ENCODE results near the gene DYSF.

DYSF gene

GRCh38 chr2:71662665-71663394 is 209.5 kb downstream of the DYSF start:
- DNase-seq: no peak

- DNase-seq: no peak
Measured at GRCh38 chr2:71664161-71664560, 210.8 kb downstream of the DYSF start.

- no peak for DNase-seq
Measured at GRCh38 chr2:71665168-71666093, 212.1 kb downstream of the DYSF start.

GRCh38 chr2:71666094-71666474 is 212.7 kb downstream of the DYSF start:
- DNase-seq: no peak

- peak; percentile 3 to 11 for DNase-seq
Measured at GRCh38 chr2:71667256-71668182, 214.2 kb downstream of the DYSF start.

GRCh38 chr2:71668326-71669057 is 215.1 kb downstream of the DYSF start:
- DNase-seq: peak in 1 of 2 experiments; percentile 2

- no peak for DNase-seq
Measured at GRCh38 chr2:71669058-71669456, 215.7 kb downstream of the DYSF start.

- DNase-seq: peak in 1 of 2 experiments; percentile 3
Measured at GRCh38 chr2:71669628-71670429, 216.5 kb downstream of the DYSF start.

- DNase-seq: no peak
Measured at GRCh38 chr2:71670430-71670795, 217.1 kb downstream of the DYSF start.

- DNase-seq: peak; percentile 1 to 4
Measured at GRCh38 chr2:71671203-71671854, 218.0 kb downstream of the DYSF start.

- peak; percentile 8 to 10 for DNase-seq
Measured at GRCh38 chr2:71671895-71672825, 218.8 kb downstream of the DYSF start.

- peak in 1 of 2 experiments; percentile 10 for DNase-seq
Measured at GRCh38 chr2:71672826-71673795, 219.8 kb downstream of the DYSF start.

GRCh38 chr2:71674158-71674851 is 220.9 kb downstream of the DYSF start:
- peak; percentile 10 to 13 for DNase-seq

- DNase-seq: peak; percentile 1 to 10
Measured at GRCh38 chr2:71675296-71675695, 221.9 kb downstream of the DYSF start.

- DNase-seq: no peak
Measured at GRCh38 chr2:71678874-71679273, 225.5 kb downstream of the DYSF start.

- DNase-seq: no peak
Measured at GRCh38 chr2:71679491-71679890, 226.1 kb downstream of the DYSF start.

GRCh38 chr2:71680925-71681324 is 227.6 kb downstream of the DYSF start:
- DNase-seq: no peak

GRCh38 chr2:71681626-71682025 is 228.3 kb downstream of the DYSF start:
- no peak for DNase-seq
